Body of pancreas (tissue), 4 donors: ENCODE measurements around the gene PTPRS. TPM values are rescaled to one million over a fixed set of nuclear protein-coding genes. Genes with fewer than 3 reads are reported as not detected.

Source experiments
- ATAC-seq: fragments of 150-250 bp; one replicate; pipeline ENCODE4 v1.9.1; 2016
- DNase-seq, 4 donors: peaks; one replicate each; pipeline ENCODE4 v3.0.0-alpha.2; 2019
- H3K27ac ChIP-seq, 4 donors: fragments of 200-600 bp; sonication (generic); 1 replicate in 3 of 4; 2 replicates in 1 of 4; pipeline versions ENCODE4 v1.5.1 to v1.6.1; 2016 to 2019; ENCODE audit warnings: mild to moderate bottlenecking in 1 of 4, mixed read lengths in 1 of 4, moderate library complexity in 1 of 4
- H3K27me3 ChIP-seq, 2 donors: fragments of 200-600 bp; sonication (generic); one replicate each; pipeline ENCODE4 v1.6.0; 2016; ENCODE audit warnings: mild to moderate bottlenecking in 1 of 2
- H3K36me3 ChIP-seq, 2 donors: fragments of 200-600 bp; sonication (generic); replicated peaks in 1 of 2; 2 replicates each; pipeline ENCODE4 v1.5.1; 2016; ENCODE audit warnings: low read depth in 2 of 2; ENCODE audit not compliant: insufficient read depth in 1 of 2
- H3K4me1 ChIP-seq: fragments of 200-600 bp; sonication (generic); one replicate; pipeline ENCODE4 v1.6.0; 2016
- H3K4me3 ChIP-seq, 2 donors: fragments of 200-600 bp; sonication (generic); 1 replicate in 1 of 2; 2 replicates in 1 of 2; pipeline ENCODE4 v1.5.1; 2016 to 2019
- H3K9me3 ChIP-seq, 3 donors: fragments of 200-600 bp; sonication (generic); 1 replicate in 2 of 3; 2 replicates in 1 of 3; pipeline ENCODE4 v1.5.1; 2016
- POLR2A ChIP-seq, 3 donors: fragments of 450-650 bp; IDR thresholded peaks; one replicate each; pipeline ENCODE4 v1.6.1; 2016; ENCODE audit warnings: antibody characterized with exemption in 3 of 3, mild to moderate bottlenecking in 2 of 3
- WGBS, 2 donors: methylation state at CpG; one replicate each; pipeline ENCODE4 v1.1.5; 2017; 5-methylcytosine and 5-hydroxymethylcytosine counted together
- intact Hi-C: fragments of 100-400 bp; cut with DNase I; formaldehyde crosslinking; loops from one replicate; pipeline ENCODE4 v1.15.1; 2023
- total RNA-seq, 2 donors: library from RNA; depleted of rRNA; stranded (reverse); fragments of >200 nt; gene quantifications; one replicate each; pipeline ENCODE4 v1.1.0, GENCODE V29; 2016
- TF ChIP-seq, protein P1 (sequence below), 7 experiments: fragments of 450-650 bp in 4 of 7; fragments of 200-600 bp in 3 of 7; sonication (generic) in 3 of 7; IDR thresholded peaks; one replicate each; pipeline ENCODE4 v1.5.1; 2016 to 2019; ENCODE audit warnings: antibody characterized with exemption in 7 of 7

PTPRS gene
- total RNA-seq, 2 donors from 2014 or later, result 133 to 139 TPM

DNA sequence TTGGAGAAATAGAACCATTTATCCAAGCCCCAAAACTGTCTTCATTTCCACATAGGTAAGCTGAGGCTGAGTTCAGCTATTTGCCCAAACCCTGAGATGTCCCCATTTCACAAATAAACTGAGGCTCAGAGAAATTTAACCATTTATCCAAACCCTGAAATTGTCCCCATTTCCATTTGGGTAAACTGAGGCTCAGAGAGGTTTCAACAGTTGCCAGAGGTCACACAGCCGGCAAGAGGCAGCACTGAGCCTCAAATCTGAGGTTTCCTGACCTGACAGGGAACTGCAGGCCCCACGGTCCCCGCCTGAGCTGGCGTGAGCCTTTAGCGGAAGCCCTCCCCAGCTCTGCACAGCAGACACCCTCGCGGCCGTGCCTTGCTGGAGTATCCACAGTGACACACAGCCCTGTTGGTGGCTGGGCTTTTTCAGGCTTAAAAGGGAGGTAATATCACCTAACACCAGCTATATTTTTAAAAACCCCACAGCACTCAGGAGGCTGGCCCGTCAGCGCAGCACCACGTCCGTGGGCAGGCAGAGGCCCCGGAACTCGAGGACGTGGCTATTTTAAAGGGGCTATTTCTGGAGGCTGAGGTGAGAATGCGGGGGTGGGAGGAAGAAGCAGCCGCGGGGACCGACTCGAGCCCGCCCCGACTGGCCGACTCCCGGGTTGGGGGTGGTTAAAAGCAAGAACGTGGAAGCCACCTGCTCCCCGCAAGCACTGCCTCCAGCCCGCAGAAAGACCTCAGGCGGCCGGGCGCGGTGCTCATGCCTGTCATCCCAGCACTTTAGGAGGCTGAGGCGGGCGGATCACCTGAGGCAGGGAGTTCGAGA lies 18.5 kb downstream of the PTPRS start:
- Histone ChIP-seq H3K27me3 (peaks cover 0 to 4% of the 10 kb centered on the region in 2 donors), H3K27ac (no peak overlapping the region), H3K4me3 (no peak overlapping the region), H3K4me1 (no peaks in the 10 kb centered on the region), H3K9me3 (peaks cover 0 to 6% (median 0%) of the 10 kb centered on the region in 3 donors), H3K36me3 (no peaks in the 10 kb centered on the region)
- no peak for DNase-seq
- intact Hi-C loops, result no loop called here
- no peak for ATAC-seq
- TF ChIP-seq, protein P1, sequence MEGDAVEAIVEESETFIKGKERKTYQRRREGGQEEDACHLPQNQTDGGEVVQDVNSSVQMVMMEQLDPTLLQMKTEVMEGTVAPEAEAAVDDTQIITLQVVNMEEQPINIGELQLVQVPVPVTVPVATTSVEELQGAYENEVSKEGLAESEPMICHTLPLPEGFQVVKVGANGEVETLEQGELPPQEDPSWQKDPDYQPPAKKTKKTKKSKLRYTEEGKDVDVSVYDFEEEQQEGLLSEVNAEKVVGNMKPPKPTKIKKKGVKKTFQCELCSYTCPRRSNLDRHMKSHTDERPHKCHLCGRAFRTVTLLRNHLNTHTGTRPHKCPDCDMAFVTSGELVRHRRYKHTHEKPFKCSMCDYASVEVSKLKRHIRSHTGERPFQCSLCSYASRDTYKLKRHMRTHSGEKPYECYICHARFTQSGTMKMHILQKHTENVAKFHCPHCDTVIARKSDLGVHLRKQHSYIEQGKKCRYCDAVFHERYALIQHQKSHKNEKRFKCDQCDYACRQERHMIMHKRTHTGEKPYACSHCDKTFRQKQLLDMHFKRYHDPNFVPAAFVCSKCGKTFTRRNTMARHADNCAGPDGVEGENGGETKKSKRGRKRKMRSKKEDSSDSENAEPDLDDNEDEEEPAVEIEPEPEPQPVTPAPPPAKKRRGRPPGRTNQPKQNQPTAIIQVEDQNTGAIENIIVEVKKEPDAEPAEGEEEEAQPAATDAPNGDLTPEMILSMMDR (IDR thresholded peaks at IDR 0.05), result no peak
- TF ChIP-seq POLR2A (IDR thresholded peaks at IDR 0.05), result no peak
- 39 to 63% methylated on average over 24 to 32 of the region's 34 CpGs for WGBS, 2 donors

DNA sequence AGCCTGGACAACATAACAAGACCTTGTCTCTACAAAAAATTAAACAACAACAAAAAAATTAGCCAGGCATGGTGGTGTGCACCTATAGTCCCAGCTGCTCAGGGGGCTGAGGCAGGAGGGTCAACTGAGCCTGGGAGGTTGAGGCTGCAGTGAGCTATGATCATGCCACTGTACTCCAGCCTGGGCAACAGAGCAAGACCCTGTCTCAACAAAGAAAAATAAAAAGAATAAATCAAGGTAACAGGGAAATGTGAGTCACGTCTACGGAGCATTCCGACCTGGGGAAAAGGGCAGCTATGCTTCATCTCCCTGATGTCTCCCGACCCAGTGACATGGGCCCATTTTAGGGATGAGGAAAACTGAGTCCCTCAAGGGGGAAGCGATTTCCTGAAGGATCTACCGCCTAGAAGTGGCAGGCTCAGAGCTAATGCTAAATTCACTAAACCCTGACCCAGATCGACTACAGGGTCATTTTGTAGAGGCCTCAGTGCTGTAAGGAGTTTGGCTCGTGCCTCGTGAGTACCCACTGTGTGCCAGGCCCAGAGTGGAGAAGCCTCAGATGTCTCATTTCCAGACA lies 19.5 kb downstream of the PTPRS start:
- WGBS, 2 donors, result 83 to 87% methylated on average over 7 to 9 of the region's 9 CpGs
- no peaks in the 10 kb centered on the region for H3K27me3 ChIP-seq
- TF ChIP-seq, protein P1 (IDR thresholded peaks at IDR 0.05), result no peak
- TF ChIP-seq POLR2A (IDR thresholded peaks at IDR 0.05), result no peak
- intact Hi-C loops, result no loop called here
- H3K4me3 ChIP-seq, result no peak overlapping the region
- DNase-seq, result no peak
- H3K36me3 ChIP-seq, result no peaks in the 10 kb centered on the region
- peaks cover 0 to 6% (median 0%) of the 10 kb centered on the region in 3 donors for H3K9me3 ChIP-seq
- ATAC-seq, result no peak
- H3K4me1 ChIP-seq, result no peaks in the 10 kb centered on the region
- H3K27ac ChIP-seq, result no peak overlapping the region

DNA sequence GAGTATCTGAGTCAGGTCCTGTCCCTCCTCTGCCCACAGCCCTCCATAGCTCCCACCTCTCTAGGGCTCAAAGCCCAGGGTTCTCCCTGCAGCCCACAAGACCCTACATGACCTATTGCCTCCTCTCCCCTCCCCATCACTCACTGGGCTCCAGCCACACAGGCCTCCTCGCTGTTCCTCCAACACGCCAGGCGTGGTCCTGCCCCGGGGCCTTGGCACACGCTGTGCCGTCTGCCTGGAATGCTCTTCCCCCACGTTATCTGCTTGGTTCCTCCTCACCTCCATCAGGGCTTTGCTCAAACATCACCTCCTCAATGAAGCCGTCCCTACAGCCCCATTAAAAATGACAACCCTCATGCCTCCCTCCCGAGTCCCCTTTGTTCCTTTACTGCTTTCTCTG lies 21.1 kb downstream of the PTPRS start:
- ATAC-seq (no peak), DNase-seq (no peak)
- intact Hi-C loops, result no loop called here
- H3K4me3 ChIP-seq, result no peak overlapping the region
- no peaks in the 10 kb centered on the region for H3K4me1 ChIP-seq
- 80 to 88% methylated on average over 9 of the region's 9 CpGs for WGBS, 2 donors
- H3K27me3 ChIP-seq, result no peaks in the 10 kb centered on the region
- H3K36me3 ChIP-seq, result no peaks in the 10 kb centered on the region
- H3K9me3 ChIP-seq, result no peaks in the 10 kb centered on the region
- TF ChIP-seq POLR2A (IDR thresholded peaks at IDR 0.05), result no peak
- TF ChIP-seq, protein P1 (IDR thresholded peaks at IDR 0.05), result no peak
- no peak overlapping the region for H3K27ac ChIP-seq

DNA sequence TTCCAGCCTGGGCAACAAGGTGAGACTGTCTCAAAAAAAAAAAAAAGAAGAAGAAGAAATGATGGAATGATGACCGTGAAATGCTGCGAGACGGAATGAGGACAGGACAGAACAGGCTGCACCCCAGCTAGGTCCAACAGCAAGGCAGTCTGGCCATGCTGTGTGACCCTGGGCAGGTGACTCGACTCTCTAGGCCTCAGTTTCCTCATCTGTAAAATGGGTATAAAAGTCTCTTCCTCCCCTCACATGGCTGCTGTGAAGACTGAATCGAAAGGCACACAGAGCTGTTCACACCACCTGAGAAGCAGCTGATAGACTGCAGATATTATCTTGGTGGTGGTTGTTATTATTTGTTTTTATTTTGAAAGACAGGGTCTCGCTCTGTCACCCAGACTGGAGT lies 22.3 kb downstream of the PTPRS start:
- H3K36me3 ChIP-seq, result no peaks in the 10 kb centered on the region
- 89 to 90% methylated on average over 6 of the region's 6 CpGs for WGBS, 2 donors

More for the DNA sequence above, 22.3 kb downstream of the PTPRS start:
- H3K27me3 ChIP-seq, result no peaks in the 10 kb centered on the region
- intact Hi-C loops, result no loop called here
- no peak for ATAC-seq
- H3K27ac ChIP-seq, result no peak overlapping the region
- H3K4me1 ChIP-seq, result no peaks in the 10 kb centered on the region
- TF ChIP-seq, protein P1 (IDR thresholded peaks at IDR 0.05), result no peak
- TF ChIP-seq POLR2A (IDR thresholded peaks at IDR 0.05), result no peak
- no peak for DNase-seq
- no peaks in the 10 kb centered on the region for H3K9me3 ChIP-seq
- H3K4me3 ChIP-seq, result no peak overlapping the region
